Activated CD4-positive, alpha-beta T cell treated with anti-CD3 and anti-CD28 coated beads for 36 hours (primary cell): ENCODE data around the gene CRB2. TPM values are rescaled to one million over a fixed set of nuclear protein-coding genes. Genes with fewer than 3 reads are reported as not detected.

Source experiments
- ATAC-seq: fragments of 200-7000 bp; cut with Tn5 transposase; one replicate; pipeline ENCODE4 v1.10.0; 2021; ENCODE audit warnings: mild to moderate bottlenecking, moderate library complexity
- CTCF ChIA-PET: fragments of 350-600 bp; sonication (Branson Sonifier 250); formaldehyde crosslinking; loops from one replicate; lab custom pipeline; 2021; ENCODE audit warnings: antibody characterized with exemption; lab: Charles Lee
- POLR2A ChIA-PET: fragments of 350-600 bp; sonication (Branson Sonifier 250); formaldehyde crosslinking; loops from one replicate; lab custom pipeline; 2021; ENCODE audit warnings: antibody characterized with exemption, inconsistent platforms; lab: Charles Lee
- DNase-seq: peaks from one replicate; pipeline ENCODE4 v3.0.0-alpha.2; 2020
- H3K27ac Mint-ChIP-seq: one replicate; pipeline ENCODE4 v1.8.0; 2021; ENCODE audit warnings: mixed read lengths
- H3K27me3 Mint-ChIP-seq: one replicate; pipeline ENCODE4 v1.8.0; 2021; ENCODE audit warnings: mixed read lengths
- H3K36me3 Mint-ChIP-seq: one replicate; pipeline ENCODE4 v1.8.0; 2021; ENCODE audit warnings: low read depth, mixed read lengths
- H3K4me1 Mint-ChIP-seq: one replicate; pipeline ENCODE4 v1.8.0; 2021; ENCODE audit warnings: mixed read lengths
- H3K4me3 Mint-ChIP-seq: one replicate; pipeline ENCODE4 v1.8.0; 2021; ENCODE audit warnings: mild to moderate bottlenecking, moderate library complexity, mixed read lengths
- H3K9me3 Mint-ChIP-seq: one replicate; pipeline ENCODE4 v1.8.0; 2021; ENCODE audit warnings: low read depth, mixed read lengths
- intact Hi-C, 2 experiments: fragments of 100-400 bp; cut with DNase I in 1 of 2; cut with micrococcal nuclease in 1 of 2; formaldehyde crosslinking; loops; one replicate each; pipeline versions ENCODE4 v1.14.2 to v1.15.1; 2022 to 2024; cut with DNase I, micrococcal nuclease
- total RNA-seq, 2 experiments: library from RNA; stranded (reverse); gene quantifications; one replicate each; pipeline ENCODE4 v1.2.3, GENCODE V29; 2021

CRB2 gene
- total RNA-seq, 2 experiments from 2014 or later: not detected

GRCh38 chr9:123419721-123420591 is 64.0 kb downstream of the CRB2 start:
- no peak for DNase-seq
- H3K4me1 Mint-ChIP-seq: no peaks in the 10 kb centered on the region

GRCh38 chr9:123420592-123421111 is 64.7 kb downstream of the CRB2 start:
- DNase-seq (no peak), ATAC-seq (no peak)
- no peaks in the 10 kb centered on the region for H3K27me3 Mint-ChIP-seq
- intact Hi-C loops: no loop called here
- H3K27ac Mint-ChIP-seq: no peak overlapping the region
- H3K36me3 Mint-ChIP-seq: no peaks in the 10 kb centered on the region
- H3K4me1 Mint-ChIP-seq: no peaks in the 10 kb centered on the region
- H3K4me3 Mint-ChIP-seq: no peak overlapping the region
- CTCF ChIA-PET: no interaction called here
- POLR2A ChIA-PET: no interaction called here
- no peaks in the 10 kb centered on the region for H3K9me3 Mint-ChIP-seq

More at GRCh38 chr9:123419721-123420591, 64.0 kb downstream of the CRB2 start:
- intact Hi-C loops: no loop called here
- POLR2A ChIA-PET: no interaction called here
- Mint-ChIP-seq H3K27ac (no peak overlapping the region), H3K36me3 (no peaks in the 10 kb centered on the region), H3K27me3 (no peaks in the 10 kb centered on the region), H3K9me3 (no peaks in the 10 kb centered on the region), H3K4me3 (no peak overlapping the region)
- ATAC-seq: no peak
- CTCF ChIA-PET: interaction anchor here (0.7 kb wide), 1 partner anchor 202 kb away, joined by 4 read pairs; no protein-coding TSS in a partner anchor

- CTCF ChIA-PET: interaction anchor here (1.7 kb wide), 1 partner anchor 15 kb away, joined by 4 read pairs; no protein-coding TSS in a partner anchor
- no peaks in the 10 kb centered on the region for H3K4me1 Mint-ChIP-seq
- no peaks in the 10 kb centered on the region for H3K9me3 Mint-ChIP-seq
- no peak for ATAC-seq
- POLR2A ChIA-PET: no interaction called here
- H3K27ac Mint-ChIP-seq: no peak overlapping the region
- H3K27me3 Mint-ChIP-seq: no peaks in the 10 kb centered on the region
- no peak overlapping the region for H3K4me3 Mint-ChIP-seq
- no peak for DNase-seq
- intact Hi-C loops: no loop called here
- H3K36me3 Mint-ChIP-seq: no peaks in the 10 kb centered on the region
Measured at GRCh38 chr9:123421186-123421585, 65.2 kb downstream of the CRB2 start.

- no peak overlapping the region for H3K27ac Mint-ChIP-seq
- H3K4me1 Mint-ChIP-seq: no peaks in the 10 kb centered on the region
- intact Hi-C loops: no loop called here
- no peaks in the 10 kb centered on the region for H3K27me3 Mint-ChIP-seq
- CTCF ChIA-PET: interaction anchor here (1.7 kb wide), 1 partner anchor 14 kb away, joined by 4 read pairs; no protein-coding TSS in a partner anchor
- no peak for DNase-seq
- no peaks in the 10 kb centered on the region for H3K36me3 Mint-ChIP-seq
- no peaks in the 10 kb centered on the region for H3K9me3 Mint-ChIP-seq
- POLR2A ChIA-PET: no interaction called here
- no peak overlapping the region for H3K4me3 Mint-ChIP-seq
- ATAC-seq: no peak
Measured at GRCh38 chr9:123421801-123422455, 65.9 kb downstream of the CRB2 start.

GRCh38 chr9:123422635-123423310 is 66.8 kb downstream of the CRB2 start:
- Mint-ChIP-seq H3K4me1 (no peaks in the 10 kb centered on the region), H3K27me3 (no peaks in the 10 kb centered on the region), H3K9me3 (no peaks in the 10 kb centered on the region), H3K36me3 (no peaks in the 10 kb centered on the region), H3K4me3 (no peak overlapping the region), H3K27ac (no peak overlapping the region)
- no peak for DNase-seq
- CTCF ChIA-PET: interaction anchor here (1.7 kb wide), 1 partner anchor 13 kb away, joined by 4 read pairs; no protein-coding TSS in a partner anchor
- ATAC-seq: no peak
- intact Hi-C loops: no loop called here
- POLR2A ChIA-PET: no interaction called here

GRCh38 chr9:123423311-123423640 is 67.3 kb downstream of the CRB2 start:
- POLR2A ChIA-PET: no interaction called here
- CTCF ChIA-PET: interaction anchor here (0.6 kb wide), 1 partner anchor 1664 kb away, joined by 3 read pairs; no protein-coding TSS in a partner anchor
- intact Hi-C loops: no loop called here
- no peak overlapping the region for H3K27ac Mint-ChIP-seq
- H3K9me3 Mint-ChIP-seq: no peaks in the 10 kb centered on the region
- ATAC-seq (no peak), DNase-seq (no peak)
- H3K27me3 Mint-ChIP-seq: no peaks in the 10 kb centered on the region
- H3K4me3 Mint-ChIP-seq: no peak overlapping the region
- no peaks in the 10 kb centered on the region for H3K36me3 Mint-ChIP-seq
- no peaks in the 10 kb centered on the region for H3K4me1 Mint-ChIP-seq

- ChIA-PET CTCF (interaction anchor here (0.8 kb wide), 1 partner anchor 157 kb away, joined by 3 read pairs; no protein-coding TSS in a partner anchor), POLR2A (no interaction called here)
- no peak overlapping the region for H3K4me3 Mint-ChIP-seq
- H3K36me3 Mint-ChIP-seq: no peaks in the 10 kb centered on the region
- no peaks in the 10 kb centered on the region for H3K9me3 Mint-ChIP-seq
- DNase-seq (no peak), ATAC-seq (no peak)
- no peaks in the 10 kb centered on the region for H3K27me3 Mint-ChIP-seq
- intact Hi-C loops: no loop called here
- H3K27ac Mint-ChIP-seq: no peak overlapping the region
- no peaks in the 10 kb centered on the region for H3K4me1 Mint-ChIP-seq
Measured at GRCh38 chr9:123424131-123424530, 68.1 kb downstream of the CRB2 start.

- intact Hi-C loops: no loop called here
- DNase-seq: no peak
- Mint-ChIP-seq H3K36me3 (peaks cover 4% of the 10 kb centered on the region), H3K9me3 (no peaks in the 10 kb centered on the region), H3K27ac (no peak overlapping the region), H3K27me3 (no peaks in the 10 kb centered on the region), H3K4me3 (no peak overlapping the region), H3K4me1 (no peaks in the 10 kb centered on the region)
- ATAC-seq: no peak
- POLR2A ChIA-PET: no interaction called here
- CTCF ChIA-PET: interaction anchor here (0.8 kb wide), 1 partner anchor 157 kb away, joined by 3 read pairs; no protein-coding TSS in a partner anchor
Measured at GRCh38 chr9:123424552-123425225, 68.7 kb downstream of the CRB2 start.

- ChIA-PET POLR2A (no interaction called here), CTCF (no interaction called here)
- no peak overlapping the region for H3K4me3 Mint-ChIP-seq
- no peaks in the 10 kb centered on the region for H3K4me1 Mint-ChIP-seq
- DNase-seq (no peak), ATAC-seq (no peak)
- H3K27ac Mint-ChIP-seq: no peak overlapping the region
- H3K36me3 Mint-ChIP-seq: peaks cover 9% of the 10 kb centered on the region
- H3K27me3 Mint-ChIP-seq: no peaks in the 10 kb centered on the region
- intact Hi-C loops: no loop called here
- no peaks in the 10 kb centered on the region for H3K9me3 Mint-ChIP-seq
Measured at GRCh38 chr9:123425261-123425821, 69.3 kb downstream of the CRB2 start.

GRCh38 chr9:123425836-123426365 is 69.9 kb downstream of the CRB2 start:
- ChIA-PET CTCF (interaction anchor here (1.5 kb wide), 1 partner anchor 16 kb away, joined by 3 read pairs; no protein-coding TSS in a partner anchor), POLR2A (no interaction called here)
- no peaks in the 10 kb centered on the region for H3K27me3 Mint-ChIP-seq
- H3K36me3 Mint-ChIP-seq: peaks cover 12% of the 10 kb centered on the region
- H3K27ac Mint-ChIP-seq: no peak overlapping the region
- no peak for ATAC-seq
- intact Hi-C loops: no loop called here
- no peak overlapping the region for H3K4me3 Mint-ChIP-seq
- no peak for DNase-seq
- H3K9me3 Mint-ChIP-seq: no peaks in the 10 kb centered on the region
- H3K4me1 Mint-ChIP-seq: no peaks in the 10 kb centered on the region
